HT-29 (cell line): Measurements from ENCODE around the gene HYAL4. TPM values are rescaled to one million over a fixed set of nuclear protein-coding genes. Genes with fewer than 3 reads are reported as not detected.

Source experiments
- DNase-seq: peaks from one replicate; pipeline ENCODE4 v3.0.0-alpha.2; 2015; ENCODE audit warnings: low spot score
- total RNA-seq: library from RNA; depleted of rRNA; stranded (reverse); fragments of >200 nt; shearing (Covaris generic); gene quantifications from 2 replicates; pipeline ENCODE4 v1.2.3, GENCODE V29; 2014; rRNA removed

Gene HYAL4
- total RNA-seq, 1 experiment from 2014 or later: 0.79 TPM

DNA sequence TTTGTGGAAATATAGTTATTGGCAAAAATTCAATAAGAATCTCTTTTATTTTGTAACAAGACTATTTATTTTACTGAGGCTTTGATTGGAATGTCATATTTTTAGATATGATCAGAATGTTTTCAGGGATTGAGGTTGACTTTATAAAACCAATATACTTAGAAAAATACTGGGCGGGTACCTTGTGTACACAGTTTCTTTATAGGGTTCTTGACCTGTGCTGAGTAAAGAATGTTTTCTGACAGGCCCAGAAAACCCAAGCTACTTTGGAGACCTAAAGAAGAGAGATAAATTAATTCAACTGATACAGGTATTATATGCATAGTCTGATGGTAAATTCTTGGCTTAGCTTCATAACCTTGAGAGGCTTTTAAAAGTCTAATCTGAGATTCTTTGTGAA, 56.1 kb downstream of the HYAL4 start:
- DNase-seq: peak; percentile 65

- no peak for DNase-seq
Observed at GRCh38 chr7:123905714-123906113, 60.7 kb downstream of the HYAL4 start.

DNA sequence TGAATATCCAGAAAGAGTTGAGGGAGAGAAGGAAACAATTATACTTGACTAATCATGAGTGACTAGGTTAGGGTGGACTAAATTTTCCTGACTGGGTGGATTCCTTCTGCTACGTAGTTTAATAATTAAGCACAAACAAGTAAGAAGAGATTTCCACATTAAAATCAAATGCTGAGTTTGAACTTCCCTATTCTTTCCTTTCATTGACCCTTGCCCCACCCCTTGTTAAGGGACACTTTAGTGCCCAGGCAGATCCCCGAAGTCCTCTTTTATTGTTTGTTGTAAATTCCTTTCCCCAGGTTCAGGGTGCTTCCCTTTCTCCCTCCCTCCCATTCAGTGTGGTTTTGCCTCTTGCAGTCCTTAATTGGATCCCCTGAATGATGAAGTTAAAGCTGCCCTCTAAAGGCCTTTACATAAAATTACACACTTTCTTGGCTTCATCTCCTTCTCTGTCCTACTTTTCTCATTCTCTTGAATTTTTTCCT, 71.3 kb downstream of the HYAL4 start:
- DNase-seq: peak; percentile 89

- DNase-seq: no peak
Observed at GRCh38 chr7:123917878-123918277, 72.9 kb downstream of the HYAL4 start.

DNA sequence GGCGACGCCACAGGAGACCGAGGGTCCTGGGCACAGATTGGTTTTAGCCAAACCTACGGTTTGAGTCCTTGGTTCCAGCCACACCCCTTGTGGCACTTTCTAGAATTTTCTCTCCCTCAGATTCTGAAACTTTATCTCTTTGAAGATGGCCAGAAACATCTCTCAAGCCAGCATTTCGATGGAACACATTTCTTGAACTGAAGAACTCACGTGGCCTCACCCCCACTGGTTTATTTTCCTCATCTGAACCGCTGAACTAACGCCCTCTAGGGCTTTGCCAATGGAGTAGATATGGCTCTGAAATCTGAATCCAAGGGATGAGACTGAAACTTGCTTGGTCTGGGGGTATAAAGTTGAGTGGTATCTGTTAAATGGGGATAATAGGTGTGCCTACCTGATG, 73.3 kb downstream of the HYAL4 start:
- no peak for DNase-seq

DNA sequence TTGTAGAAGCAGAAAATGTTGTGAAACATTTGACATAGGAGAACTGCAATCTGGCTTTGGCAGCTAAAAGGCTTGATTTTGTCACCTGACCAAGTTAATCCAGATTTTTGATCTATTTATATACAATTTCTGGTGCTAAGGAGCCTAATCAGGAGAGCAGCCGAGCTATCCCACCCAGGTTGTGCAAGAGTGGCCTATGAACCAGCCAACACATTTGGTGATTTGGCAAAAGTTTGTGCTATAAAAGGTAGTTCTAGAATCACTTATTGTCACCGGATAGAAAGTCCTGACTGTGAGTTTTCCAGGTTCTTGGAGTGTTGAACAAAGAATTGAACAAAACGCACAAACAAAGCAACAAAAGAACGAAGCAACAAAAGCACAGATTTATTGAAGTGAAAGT, 78.6 kb downstream of the HYAL4 start:
- no peak for DNase-seq

- DNase-seq: no peak
Observed at GRCh38 chr7:123924941-123925340, 80.0 kb downstream of the HYAL4 start, which contains the start of gene SPAM1. TSS of gene SPAM1 (plus strand) at chr7:123925241. CDS start at chr7:123953571, 28,330 bp downstream.

Other genes starting within 250 kb of the HYAL4 start
- gene ASB15, start 243.3 kb upstream of the HYAL4 start, total RNA-seq: not detected in 2 replicates
- gene LMOD2, start 189.3 kb upstream of the HYAL4 start, total RNA-seq: not detected in 2 replicates
- gene WASL, start 96.2 kb upstream of the HYAL4 start, total RNA-seq: 8.9 and 9.7 TPM in 2 replicates
- not detected in 2 replicates for gene SPAM1, start 80.1 kb downstream of the HYAL4 start, total RNA-seq
- gene TMEM229A, start 187.9 kb downstream of the HYAL4 start, total RNA-seq: not detected in 2 replicates